KOPT-K1 (cell line): Measurements from ENCODE around the gene MDGA2.

Experiments
- H3K27ac ChIP-seq: fragments of 200-600 bp; sonication (generic); 2 replicates; pipeline ENCODE4 v1.5.1; 2016; ENCODE audit warnings: antibody characterized with exemption, mild to moderate bottlenecking, low read depth, low read length; ENCODE audit not compliant: poor library complexity, severe bottlenecking
- H3K36me3 ChIP-seq: fragments of 200-600 bp; sonication (generic); 2 replicates; pipeline ENCODE4 v1.5.1; 2017; ENCODE audit warnings: antibody characterized with exemption, mild to moderate bottlenecking, low read length, moderate library complexity; ENCODE audit not compliant: insufficient read depth
- H3K9me3 ChIP-seq: fragments of 200-600 bp; sonication (generic); 2 replicates; pipeline ENCODE4 v1.5.1; 2017; ENCODE audit warnings: antibody characterized with exemption, low read length, mild to moderate bottlenecking; ENCODE audit not compliant: insufficient read depth, poor library complexity, severe bottlenecking

Gene MDGA2

DNA sequence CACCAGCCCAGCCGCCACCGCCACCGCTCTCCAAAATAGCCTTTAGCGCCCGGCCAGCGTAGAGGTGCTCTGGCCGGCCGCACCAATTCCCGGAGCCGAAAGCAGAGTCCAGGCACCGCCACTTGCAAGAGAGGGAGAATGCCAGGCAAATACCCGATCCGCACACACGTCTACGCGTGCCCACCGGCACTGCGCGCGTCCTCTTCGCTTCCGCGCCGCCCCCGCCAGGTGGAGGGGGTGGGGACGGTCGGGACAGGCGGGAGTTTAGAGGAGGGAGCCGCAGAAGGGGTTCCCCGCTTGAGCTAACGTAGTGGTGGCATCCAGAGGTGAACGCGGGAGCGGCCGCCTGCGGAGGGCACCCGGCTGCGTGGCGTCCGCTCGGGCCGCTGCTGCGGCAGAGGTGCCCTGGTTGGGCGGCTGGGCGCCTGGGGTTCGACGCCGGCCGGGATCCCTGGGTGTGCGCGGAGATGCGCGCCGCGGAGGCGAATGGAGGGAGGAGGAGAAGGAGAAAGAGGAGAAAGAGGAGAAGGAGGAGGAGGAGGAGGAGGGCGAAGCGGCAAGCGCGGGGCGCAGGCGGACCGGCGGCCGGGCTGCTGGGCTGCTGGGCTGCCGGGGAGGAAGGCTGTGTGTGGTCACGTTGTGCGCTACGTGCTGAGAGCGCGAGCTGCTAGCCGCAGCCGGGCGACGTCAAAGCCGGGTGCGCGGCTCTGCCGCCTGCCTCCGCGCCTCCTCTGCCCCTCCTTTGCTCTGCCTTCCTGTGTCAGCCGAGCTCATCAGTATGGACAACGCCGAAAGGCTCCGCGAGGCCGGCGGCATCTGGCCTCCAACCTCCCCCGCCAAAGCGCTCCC, at the start of gene MDGA2:
MDGA2 (minus strand) TSS at position 140 of the 849 bp plus-strand sequence.
- Histone ChIP-seq H3K27ac (no peak within 1 kb of the TSS), H3K36me3 (no peaks in the 10 kb centered on the region)

GRCh38 chr14:47722929-47723693, 47.7 kb upstream of the MDGA2 start:
- Histone ChIP-seq H3K27ac (no peak overlapping the region), H3K9me3 (no peaks in the 10 kb centered on the region), H3K36me3 (no peaks in the 10 kb centered on the region)

More for the DNA sequence above, at the start of gene MDGA2:
- peaks cover 7% of the 10 kb centered on the region for H3K9me3 ChIP-seq

GRCh38 chr14:47720281-47720680, 44.9 kb upstream of the MDGA2 start:
- H3K27ac ChIP-seq: no peak overlapping the region

DNA sequence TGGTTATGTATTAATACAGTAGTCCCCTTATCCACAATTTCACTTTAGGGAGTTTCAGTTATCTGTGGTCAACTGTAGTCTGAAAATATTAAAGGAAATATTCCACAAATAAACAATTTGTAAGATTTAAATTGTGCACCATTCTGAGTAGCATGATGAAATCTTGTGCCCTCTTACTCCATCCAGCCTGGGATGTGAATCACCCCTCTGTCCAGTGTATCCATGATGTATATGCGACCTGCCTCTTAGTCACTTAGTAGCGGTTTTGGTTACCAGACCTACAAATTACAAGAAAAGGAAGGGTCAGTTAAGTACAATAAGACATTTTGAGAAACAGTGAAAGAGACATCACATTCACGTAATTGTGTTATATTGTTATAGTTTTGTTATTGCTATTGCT, 39.9 kb upstream of the MDGA2 start:
- no peaks in the 10 kb centered on the region for H3K9me3 ChIP-seq
- no peak overlapping the region for H3K27ac ChIP-seq
- H3K36me3 ChIP-seq: no peaks in the 10 kb centered on the region

More at GRCh38 chr14:47720281-47720680, 44.9 kb upstream of the MDGA2 start:
- Histone ChIP-seq H3K9me3 (no peaks in the 10 kb centered on the region), H3K36me3 (no peaks in the 10 kb centered on the region)

DNA sequence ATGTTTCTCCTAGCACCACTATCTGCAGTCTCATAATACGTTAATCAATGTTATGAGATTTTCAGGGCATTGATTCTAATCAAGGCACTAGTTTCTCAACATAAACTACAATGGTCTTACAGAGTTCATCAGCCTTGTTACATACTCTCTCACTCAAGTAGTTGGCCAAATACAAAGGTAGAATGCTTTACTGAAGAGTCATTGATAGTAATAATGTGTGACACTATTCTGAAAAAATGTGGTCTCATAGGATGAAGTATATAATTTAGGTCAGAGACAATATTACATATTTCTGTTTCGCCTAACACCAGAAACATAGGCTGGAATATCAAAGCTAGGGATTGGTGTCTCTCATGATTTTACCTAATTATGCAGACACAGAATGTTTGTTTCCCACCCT, 35.2 kb upstream of the MDGA2 start:
- no peak overlapping the region for H3K27ac ChIP-seq
- H3K9me3 ChIP-seq: peaks cover 1% of the 10 kb centered on the region

GRCh38 chr14:47705683-47706082, 30.3 kb upstream of the MDGA2 start:
- Histone ChIP-seq H3K27ac (no peak overlapping the region), H3K9me3 (peaks cover 4% of the 10 kb centered on the region), H3K36me3 (no peaks in the 10 kb centered on the region)

More for the DNA sequence above, 35.2 kb upstream of the MDGA2 start:
- no peaks in the 10 kb centered on the region for H3K36me3 ChIP-seq

DNA sequence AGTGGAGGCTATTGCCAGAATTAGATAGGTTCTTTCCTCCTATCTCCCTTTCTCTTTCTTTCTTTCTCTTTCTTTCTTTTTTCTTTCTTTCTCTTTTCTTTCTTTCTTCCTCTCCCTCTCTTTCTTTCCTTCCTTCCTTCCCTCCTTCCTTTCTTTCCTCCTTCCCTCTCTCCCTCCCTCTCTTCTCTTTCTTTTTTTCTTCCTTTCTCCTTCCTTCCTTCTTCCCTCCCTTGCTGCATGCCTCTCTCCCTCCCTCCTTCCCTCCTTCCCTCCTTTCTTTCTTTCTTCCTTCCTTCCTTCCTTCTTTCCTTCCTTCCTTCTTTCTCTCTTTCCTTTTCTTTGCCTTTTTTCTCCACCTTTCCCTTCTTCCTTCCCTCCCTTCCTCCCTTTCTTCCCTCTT, 16.4 kb upstream of the MDGA2 start:
- Histone ChIP-seq H3K27ac (no peak overlapping the region), H3K36me3 (no peaks in the 10 kb centered on the region), H3K9me3 (no peaks in the 10 kb centered on the region)

- Histone ChIP-seq H3K36me3 (no peaks in the 10 kb centered on the region), H3K27ac (no peak overlapping the region), H3K9me3 (peaks cover 7% of the 10 kb centered on the region)
These were observed 3.6 kb upstream of the MDGA2 start for GRCh38 chr14:47678993-47679392.

DNA sequence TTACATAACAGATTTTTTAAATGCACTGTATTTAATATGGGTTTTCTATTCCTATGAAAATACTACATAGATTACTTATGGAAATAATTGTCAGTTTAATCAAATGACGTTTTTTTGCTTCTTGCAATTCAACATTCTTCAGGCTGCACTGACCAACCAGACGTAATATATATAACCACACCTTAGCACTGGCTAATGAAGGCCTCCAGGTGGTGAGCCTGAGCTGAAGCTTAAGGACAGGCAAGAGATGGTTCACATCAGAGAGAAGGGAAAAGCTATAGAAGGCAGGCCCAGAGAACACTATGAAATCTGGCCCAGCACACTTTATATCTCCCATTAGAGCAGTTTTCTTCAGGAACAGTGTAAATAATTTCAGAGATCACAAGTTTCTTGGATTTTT, 2.8 kb upstream of the MDGA2 start:
- Histone ChIP-seq H3K36me3 (no peaks in the 10 kb centered on the region), H3K27ac (no peak overlapping the region), H3K9me3 (peaks cover 7% of the 10 kb centered on the region)

GRCh38 chr14:47676315-47676617, 861 bp upstream of the MDGA2 start:
- H3K9me3 ChIP-seq: peaks cover 7% of the 10 kb centered on the region
- no peaks in the 10 kb centered on the region for H3K36me3 ChIP-seq
- no peak overlapping the region for H3K27ac ChIP-seq

DNA sequence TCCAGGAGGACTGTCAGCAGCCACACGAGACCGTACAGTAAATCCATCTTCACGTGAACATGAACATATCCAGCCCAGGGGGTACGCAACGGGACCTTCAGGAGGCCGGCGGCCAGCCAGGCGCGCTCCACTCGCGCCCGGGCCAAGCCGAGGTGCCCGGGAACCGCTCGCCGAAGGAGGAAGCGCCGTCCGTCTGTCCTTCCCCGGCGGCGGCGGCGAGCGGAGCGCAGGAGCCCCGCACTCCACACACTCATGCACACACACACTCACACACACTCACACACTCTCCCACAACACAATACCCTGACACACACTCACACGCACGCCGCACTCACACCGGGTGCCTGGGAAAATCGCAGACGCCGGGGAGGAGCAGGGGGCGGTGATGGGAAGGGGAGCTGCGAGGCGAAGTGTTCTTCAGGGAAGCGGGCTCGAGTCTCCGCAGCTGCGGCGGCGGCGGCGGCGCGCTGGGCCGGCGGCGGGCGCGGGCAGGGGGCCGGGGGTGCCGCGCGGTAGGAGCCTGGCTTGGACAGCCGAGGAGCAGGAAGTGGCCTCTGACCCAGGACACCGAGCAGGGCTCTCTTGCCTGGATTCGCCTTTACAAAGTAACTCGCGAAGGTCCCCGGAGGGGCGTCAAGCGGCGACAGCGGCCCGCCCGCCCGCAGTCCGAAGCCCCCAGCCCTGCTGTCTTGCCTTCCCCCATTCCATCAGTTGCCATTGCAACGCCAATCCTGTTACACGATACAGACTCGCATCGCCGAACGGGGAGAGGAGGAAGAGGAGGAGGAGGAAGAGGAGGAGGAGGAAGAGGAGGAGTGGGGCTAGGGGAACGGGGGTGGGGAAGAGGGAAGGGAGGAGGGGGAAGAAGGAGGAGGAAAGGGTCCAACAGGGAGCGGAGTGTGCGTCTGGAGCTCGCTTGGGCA, 601 bp downstream of the MDGA2 start:
- Histone ChIP-seq H3K36me3 (no peaks in the 10 kb centered on the region), H3K9me3 (peaks cover 7% of the 10 kb centered on the region), H3K27ac (no peak overlapping the region)

- peaks cover 7% of the 10 kb centered on the region for H3K9me3 ChIP-seq
- no peaks in the 10 kb centered on the region for H3K36me3 ChIP-seq
- H3K27ac ChIP-seq: no peak overlapping the region
These were observed 1.3 kb downstream of the MDGA2 start for GRCh38 chr14:47674148-47674542.

DNA sequence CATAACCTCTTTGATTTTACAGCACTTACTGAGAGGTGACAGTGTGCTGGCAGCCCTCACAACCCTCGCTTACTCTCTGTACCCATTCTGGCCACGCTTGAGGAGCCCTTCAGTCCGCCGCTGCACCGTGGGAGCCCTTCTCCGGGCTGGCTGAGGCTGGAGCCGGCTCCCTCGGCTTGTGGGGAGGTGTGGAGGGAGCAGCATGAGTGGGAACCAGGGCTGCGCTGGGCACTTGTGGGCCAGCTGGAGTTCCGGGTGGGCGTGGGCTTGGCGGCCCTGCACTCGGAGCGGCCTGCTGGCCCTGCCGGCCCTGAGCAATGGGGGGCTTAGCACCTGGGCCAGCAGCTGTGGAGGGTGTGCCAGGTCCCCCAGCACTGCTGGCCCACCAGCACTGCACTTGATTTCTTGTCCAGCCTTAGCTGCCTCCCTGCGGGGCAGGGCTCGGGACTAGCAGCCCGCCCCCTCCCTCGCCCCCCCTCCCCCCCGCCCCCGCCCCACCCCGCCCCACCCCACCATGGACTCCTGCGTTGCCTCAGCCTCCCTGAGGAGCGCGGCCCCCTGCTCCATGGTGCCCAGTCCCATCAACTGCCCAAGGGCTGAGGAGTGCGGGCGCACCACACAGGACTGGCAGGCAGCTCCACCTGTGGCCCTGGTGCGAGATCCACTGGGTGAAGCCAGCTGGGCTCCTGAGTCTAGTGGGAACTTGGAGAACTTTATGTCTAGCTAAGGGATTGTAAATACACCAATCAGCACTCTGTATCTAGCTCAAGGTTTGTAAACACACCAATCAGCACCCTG, 9.9 kb downstream of the MDGA2 start:
- H3K27ac ChIP-seq: no peak overlapping the region
- no peaks in the 10 kb centered on the region for H3K9me3 ChIP-seq
- H3K36me3 ChIP-seq: no peaks in the 10 kb centered on the region

DNA sequence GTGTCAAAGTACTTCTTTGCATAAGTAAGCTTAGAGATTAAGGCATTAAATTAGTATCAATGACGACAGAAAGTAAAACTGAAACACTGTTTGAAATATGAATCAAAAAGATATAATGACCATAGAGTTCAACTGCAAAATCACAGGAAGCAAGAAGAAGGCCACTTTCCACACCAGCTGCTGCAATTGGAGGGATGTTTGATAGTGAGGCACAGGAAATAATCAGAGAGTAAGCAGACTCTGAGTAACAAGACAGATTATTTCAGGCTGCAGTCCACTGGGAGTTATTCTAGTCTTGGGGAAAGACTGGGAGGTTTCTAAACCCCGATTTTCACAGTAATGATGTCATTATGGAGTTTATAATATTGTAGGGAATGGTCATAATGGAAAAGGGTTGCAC, 12.9 kb downstream of the MDGA2 start:
- H3K9me3 ChIP-seq: no peaks in the 10 kb centered on the region

More for the DNA sequence above, 12.9 kb downstream of the MDGA2 start:
- no peak overlapping the region for H3K27ac ChIP-seq
- no peaks in the 10 kb centered on the region for H3K36me3 ChIP-seq
